Stimulated activated CD4-positive, alpha-beta T cell treated with anti-CD3 and anti-CD28 coated beads, Interleukin-1b, Interleukin-23, amount 100 ng/mL, for 1 hour (primary cell): ENCODE data around the gene TSPAN7.
A peak's percentile ranks its signal among the peaks of the same experiment; 100 is the strongest.

Experiments
- DNase-seq, 2 donors: peaks; one replicate each; pipeline ENCODE4 v3.0.0-alpha.2; 2020; ENCODE audit warnings: low read depth in 2 of 2

TSPAN7 gene, protein sequence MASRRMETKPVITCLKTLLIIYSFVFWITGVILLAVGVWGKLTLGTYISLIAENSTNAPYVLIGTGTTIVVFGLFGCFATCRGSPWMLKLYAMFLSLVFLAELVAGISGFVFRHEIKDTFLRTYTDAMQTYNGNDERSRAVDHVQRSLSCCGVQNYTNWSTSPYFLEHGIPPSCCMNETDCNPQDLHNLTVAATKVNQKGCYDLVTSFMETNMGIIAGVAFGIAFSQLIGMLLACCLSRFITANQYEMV

GRCh38 chrX:38561126-38561868 lies at the start of gene TSPAN7:
TSPAN7 (plus strand) TSS chrX:38561542; CDS start chrX:38561547, 5 bp downstream.
- peak; percentile 45 to 58 for DNase-seq

DNA sequence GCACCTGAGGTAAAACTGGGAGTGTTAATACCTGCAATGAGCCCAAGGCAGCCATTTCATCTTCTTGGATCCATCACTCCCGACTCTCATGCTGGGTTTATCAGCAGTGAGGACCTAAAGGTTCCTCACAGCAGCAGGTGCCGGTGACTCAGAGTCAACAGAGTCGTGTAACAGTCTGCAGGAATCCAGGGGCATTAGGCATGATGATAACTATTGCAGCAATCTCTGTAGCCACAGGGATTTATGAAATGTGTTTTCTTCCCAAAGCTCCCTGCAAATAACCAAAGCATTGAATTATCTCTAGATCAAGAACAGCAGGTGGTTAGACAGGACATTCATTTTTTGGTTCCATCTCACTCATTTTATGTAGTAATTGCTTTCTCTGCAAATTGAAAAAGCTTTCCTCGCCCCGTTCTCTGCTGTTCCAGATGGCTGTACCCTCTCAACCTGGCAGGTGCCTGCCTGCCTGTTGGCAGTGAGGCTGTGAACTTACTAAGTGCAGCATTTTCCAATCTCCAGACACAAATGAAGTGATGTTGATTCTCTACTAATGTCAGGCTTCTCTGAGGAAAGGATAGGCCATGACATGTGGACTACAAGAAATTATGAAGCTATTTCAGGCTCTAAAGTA lies 48.1 kb upstream of the TSPAN7 start:
- DNase-seq = no peak

DNA sequence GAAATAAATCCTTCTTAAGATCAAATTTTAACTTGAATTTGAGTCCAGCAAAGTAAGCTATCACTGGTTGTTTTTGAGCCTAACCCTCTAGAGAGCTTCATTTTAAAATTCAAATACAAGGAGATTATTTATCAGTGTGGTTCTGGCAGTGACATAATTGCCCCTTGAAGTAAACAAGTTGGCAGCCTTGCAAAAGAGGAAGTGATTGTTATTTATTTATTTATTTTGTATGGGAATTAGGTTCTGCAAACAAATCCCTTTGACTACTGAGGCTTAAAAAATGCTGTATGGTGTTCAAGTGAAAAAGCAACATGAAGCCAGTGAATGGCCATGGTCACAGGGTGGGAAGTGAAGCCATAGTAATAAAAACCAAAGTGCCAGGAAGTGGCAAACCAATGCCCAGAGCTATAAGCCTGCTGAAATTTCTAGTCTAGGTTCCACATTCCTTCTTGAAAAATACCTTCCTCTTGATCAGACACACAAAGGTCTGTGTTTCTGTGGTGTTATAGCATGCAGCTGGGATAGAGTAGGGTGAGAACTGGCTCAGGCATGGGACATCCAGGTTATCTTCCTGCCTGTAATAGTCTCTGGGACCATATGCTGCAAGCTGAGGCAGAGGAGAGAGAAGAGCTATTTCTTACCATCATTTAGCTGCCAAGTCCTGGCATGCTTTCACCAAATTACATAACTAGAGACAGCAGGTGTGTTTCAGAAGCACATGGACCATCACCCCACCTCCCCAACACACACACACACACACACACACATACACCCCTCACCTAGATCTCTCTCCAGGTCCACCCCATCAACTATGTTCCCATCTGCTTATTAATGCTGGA lies 47.1 kb upstream of the TSPAN7 start:
- DNase-seq = no peak

GRCh38 chrX:38515291-38515690 lies 46.1 kb upstream of the TSPAN7 start:
- no peak for DNase-seq

DNA sequence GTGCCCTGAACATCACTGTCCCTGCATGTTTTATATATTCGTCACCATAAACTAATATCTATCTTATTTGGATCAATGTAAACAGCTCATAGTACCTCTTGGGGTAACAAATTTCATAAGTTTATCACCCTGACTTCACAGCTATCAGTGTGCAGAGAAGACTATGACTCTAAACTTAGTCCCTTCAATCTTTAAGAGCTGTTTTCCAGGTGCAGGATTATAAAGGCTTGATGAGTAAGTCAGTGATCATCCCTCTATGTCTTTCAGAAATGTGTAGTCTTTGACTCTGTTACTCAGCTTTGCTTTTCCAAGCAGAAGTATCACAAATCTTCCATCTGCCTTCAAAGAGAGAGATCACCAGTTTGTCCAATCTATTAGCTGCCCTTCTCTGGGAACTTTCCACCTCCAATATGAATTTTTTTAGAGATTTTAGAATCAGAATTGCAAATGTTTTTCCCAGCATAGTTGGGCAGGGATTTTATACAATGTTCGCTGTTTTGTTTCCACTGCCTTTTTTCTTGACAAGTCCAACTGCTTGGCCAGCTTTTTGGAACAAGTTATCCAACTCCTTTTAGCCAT lies 45.1 kb upstream of the TSPAN7 start:
- no peak for DNase-seq

GRCh38 chrX:38519651-38520050 lies 41.7 kb upstream of the TSPAN7 start:
- DNase-seq = no peak

DNA sequence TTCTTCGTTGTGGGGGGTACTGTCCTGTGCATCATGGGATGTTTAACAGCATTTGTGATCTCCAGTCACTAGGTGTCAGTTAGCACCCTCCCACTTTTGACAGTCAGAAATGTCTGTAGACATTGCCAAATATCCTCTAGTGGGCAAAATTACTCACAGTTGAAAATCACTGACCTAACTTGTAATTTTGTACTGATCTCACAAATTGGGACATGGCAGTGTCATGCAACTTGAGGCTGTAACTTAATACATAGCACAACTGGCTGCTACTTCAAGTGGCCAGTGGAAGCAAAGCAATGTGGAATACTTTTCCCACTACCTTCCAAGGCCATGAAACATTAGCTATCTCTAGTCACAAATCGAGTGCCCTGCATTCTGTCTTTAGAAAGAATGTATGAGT lies 23.2 kb upstream of the TSPAN7 start:
- DNase-seq = no peak

DNA sequence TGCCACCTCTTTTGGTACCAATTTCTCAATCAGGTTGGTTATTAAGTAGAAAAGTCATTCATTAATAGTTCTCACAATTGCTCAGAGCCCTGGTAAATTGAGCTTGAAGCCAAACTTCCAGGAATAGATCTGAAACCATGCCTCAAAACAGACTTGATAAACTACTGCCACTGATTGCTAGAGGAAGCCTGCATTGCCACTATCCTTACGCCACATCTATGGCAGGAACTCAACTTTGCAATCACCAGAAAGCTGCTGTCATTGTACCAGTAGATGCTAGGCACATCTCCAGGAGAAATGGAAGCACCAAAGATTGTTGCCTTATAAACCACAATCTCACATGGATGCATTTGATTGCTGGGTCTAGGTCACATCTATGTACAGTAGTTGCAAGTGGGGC lies 21.6 kb upstream of the TSPAN7 start:
- no peak for DNase-seq

GRCh38 chrX:38548508-38548907 lies 12.8 kb upstream of the TSPAN7 start:
- no peak for DNase-seq

DNA sequence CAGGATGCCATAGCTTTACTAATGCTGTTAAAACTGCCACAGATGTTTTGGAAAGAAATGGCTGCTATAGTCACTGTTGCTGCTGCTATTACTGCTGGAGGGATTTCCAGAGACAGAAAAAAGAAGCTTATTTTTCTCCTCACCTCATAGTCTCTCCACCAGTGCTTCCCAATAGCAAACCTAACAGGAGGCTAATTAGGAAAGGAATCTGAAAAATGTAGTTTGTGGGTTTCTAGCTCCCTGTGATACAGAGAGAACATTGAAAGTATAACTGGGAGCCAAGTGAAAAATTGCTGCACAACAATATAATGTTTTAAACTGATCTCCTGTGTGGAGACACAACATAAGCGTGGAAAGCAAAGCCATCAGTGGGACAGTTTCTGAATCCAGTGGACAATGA lies 8.6 kb upstream of the TSPAN7 start:
- DNase-seq = no peak

DNA sequence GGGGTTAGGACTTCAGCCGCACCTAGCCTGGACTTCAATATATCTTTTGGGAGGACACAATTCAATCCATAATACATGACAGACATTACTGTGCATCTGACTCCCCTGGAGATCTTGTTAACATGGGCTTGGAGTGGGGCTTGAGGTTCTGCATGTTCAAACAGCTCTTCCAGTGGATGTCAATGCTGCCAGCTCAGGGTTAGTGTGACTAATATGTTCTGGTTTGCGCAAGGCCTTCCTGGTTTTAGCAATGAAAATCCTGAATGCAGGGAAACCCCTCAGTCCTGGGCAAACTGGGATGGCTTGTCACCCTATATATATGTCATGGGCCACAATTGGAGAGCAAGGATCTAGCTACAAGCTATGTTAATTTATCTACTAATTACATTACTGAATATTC lies 2.7 kb upstream of the TSPAN7 start:
- no peak for DNase-seq

DNA sequence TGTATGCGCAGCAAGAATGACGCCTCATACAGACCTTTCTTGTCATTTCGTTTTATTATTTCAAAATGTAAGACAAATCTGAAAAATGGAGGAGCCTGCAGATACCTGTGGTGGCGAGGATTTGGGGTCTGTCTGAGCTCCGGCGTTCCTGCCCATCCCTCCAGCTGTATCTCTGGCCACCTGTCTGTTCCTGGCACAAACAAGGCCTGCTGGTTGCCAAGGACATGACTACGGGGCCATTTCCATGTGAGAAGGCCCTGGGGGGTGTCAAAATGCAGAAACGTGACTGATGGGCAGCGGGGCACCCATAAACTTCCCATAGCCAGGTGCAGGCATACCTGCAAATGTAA lies 591 bp upstream of the TSPAN7 start:
- DNase-seq = no peak

DNA sequence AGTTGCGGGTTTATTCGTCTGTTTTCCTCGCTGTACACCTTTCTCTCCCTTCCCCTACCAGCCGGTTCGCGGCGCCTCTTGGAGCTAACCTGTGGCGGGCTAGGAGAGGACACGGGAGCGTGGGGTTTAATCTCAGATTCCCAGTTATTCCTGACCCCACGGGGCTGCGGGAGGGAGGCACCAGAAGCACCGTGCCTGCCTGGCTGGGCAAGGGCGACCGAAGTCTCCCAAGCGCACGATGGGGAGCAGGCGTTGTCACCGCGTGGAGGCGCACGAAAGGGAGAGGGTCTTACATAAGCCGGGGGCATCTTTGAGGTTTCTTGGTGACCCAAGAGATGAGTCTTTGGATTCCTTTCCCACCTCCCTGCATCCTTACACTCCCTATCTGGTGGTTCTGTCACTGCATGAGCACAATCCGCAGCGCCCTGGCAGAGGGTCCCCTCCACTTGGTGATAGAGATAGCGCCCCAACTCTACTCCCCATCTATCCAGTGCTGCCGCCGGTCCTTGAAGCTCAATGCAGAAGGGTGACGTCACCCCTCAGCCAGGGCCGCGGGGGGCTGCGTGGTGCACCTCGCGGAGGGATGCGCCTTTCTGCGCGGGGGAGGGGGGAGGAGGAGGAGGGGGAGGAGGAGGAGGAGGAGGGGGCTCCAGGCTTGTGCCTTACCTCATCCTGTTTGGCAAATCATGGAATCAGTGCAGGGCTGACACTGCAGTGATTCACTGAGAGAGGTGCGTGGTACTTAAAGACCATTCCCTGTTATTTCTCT lies 793 bp downstream of the TSPAN7 start:
- DNase-seq = no peak

DNA sequence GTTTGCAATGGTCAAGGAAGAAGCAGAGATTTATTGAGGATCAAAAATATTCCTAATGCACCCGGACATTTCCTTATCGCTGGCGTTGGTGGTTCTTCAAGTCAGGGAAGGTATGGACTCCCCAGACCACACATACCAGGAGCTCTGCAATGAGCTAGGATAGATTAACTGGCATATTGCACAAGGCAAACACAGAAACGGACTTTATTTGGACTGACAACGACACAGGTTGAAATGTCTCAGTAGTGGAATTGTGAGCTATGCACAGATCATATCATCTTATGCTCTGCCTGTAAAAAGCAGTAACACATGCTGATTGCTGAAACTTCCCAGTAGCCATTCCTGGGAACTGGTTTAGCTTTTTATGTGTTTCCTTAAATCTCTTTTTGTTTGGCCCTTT lies 1.7 kb downstream of the TSPAN7 start:
- DNase-seq = no peak

DNA sequence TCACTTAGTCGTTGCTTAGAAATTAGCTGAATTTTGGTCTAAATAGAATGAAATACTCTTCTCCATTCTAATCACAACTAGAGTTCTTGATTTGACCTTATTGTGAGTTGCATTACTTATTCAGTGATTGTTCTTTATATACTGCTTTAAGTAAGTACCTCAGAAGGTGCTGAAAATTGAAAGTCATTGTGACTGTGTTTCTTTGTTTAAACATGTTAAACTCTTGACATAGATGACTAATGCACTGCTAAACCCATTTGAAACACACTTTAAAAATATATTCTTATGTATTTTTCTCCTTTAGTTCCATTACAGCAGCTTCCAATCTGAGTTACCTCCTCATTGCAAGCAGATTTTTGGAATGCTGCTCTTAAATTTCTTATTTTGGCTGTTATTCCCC lies 9.1 kb downstream of the TSPAN7 start:
- no peak for DNase-seq

DNA sequence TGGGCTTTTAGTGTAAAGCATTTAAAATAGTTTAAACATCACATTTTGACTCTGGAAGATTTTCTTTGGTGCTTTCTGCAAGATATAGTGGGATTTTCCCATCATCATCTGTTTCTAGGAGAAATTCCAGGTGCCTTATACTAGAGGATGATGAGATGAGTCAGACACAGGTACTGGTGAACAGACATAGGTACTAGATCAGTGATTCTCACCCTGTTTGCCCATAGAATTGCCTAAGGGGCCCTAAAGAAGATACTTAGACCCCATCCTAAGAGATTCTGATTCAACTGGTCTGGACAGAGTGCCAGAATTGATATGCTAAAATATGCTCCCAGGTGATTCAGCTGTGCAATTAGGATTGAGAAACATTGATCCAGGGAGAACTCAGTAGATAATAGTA lies 9.7 kb downstream of the TSPAN7 start:
- no peak for DNase-seq

DNA sequence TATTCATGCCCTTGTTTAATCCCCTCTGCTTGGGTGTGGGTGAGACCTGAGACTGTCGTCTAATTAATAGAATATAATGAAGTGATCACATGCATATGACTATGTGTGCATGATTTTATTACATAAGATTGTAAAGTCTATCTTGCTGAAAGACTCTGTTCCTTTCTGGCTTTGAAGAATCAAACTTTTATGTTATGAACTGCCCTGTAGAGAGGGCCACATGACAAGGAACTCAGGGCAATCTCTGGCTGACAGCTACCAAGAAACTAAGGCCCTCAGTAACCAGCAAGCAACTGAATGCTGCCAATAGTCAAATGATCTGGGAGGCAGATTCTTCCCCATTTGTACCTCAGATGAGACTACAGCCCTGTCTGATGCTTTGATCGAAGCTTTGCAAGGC lies 13.5 kb downstream of the TSPAN7 start:
- no peak for DNase-seq

DNA sequence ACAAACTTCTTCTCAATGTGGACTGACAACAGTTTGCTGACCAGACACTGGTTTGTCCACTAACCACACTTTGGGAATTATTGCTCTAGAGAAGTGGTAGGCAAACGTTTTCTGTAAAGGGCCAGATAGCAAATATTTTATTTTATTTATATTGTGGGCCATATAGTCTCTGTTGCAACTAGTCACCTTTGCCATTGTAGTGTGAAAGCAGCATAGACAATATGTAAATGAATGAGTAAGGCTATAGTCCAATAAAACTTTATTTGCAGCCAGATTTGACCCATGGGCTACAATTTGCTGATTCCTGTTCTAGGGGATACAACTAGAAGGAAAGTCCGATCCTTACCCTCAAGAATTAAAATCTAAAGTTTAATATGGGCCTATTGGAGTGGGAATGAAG lies 14.5 kb downstream of the TSPAN7 start:
- no peak for DNase-seq

DNA sequence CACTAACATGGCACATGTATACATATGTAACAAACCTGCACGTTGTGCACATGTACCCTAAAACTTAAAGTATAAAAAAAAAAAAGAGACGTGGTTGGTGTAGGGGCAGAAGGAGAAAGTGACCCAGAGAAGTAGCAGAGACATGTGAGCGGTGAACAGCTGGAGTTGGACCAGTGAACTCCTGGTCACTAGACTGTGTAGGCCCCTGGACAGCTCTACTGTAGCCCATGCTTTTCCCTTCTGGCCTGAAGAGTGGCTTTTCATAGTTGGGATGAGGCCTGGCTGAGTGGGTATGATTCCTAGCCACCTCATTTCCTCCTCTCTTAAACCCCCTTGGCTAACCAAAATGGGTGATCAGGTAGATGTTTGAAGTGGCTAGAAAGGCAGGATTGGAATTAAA lies 16.4 kb downstream of the TSPAN7 start:
- no peak for DNase-seq

- no peak for DNase-seq
Observed at GRCh38 chrX:38578167-38578566, 16.8 kb downstream of the TSPAN7 start.

GRCh38 chrX:38583181-38583580 lies 21.8 kb downstream of the TSPAN7 start:
- DNase-seq = no peak
